Measurements from ENCODE around the gene STARD10.

STARD10 gene

GRCh38 chr11:72787216-72788104 lies 6.4 kb downstream of the STARD10 start:
- H3K4me1 Mint-ChIP-seq: peaks cover 19% of the 10 kb centered on the region

GRCh38 chr11:72786305-72787215 lies 7.3 kb downstream of the STARD10 start:
- no peak overlapping the region for H3K27ac Mint-ChIP-seq
- no peak overlapping the region for H3K4me3 Mint-ChIP-seq
- no peaks in the 10 kb centered on the region for H3K9me3 Mint-ChIP-seq
- DNase-seq: no peak
- H3K36me3 Mint-ChIP-seq: no peaks in the 10 kb centered on the region
- peaks cover 23% of the 10 kb centered on the region for H3K4me1 Mint-ChIP-seq
- peaks cover 26% of the 10 kb centered on the region for H3K27me3 Mint-ChIP-seq
- CTCF ChIA-PET: interaction anchor here (0.6 to 1.4 kb wide), 3 partner anchors 37 to 63 kb away, joined by 3 to 4 read pairs (median 4); no protein-coding TSS in a partner anchor

More at GRCh38 chr11:72787216-72788104, 6.4 kb downstream of the STARD10 start:
- no peak for DNase-seq
- Mint-ChIP-seq H3K9me3 (no peaks in the 10 kb centered on the region), H3K4me3 (no peak overlapping the region), H3K27me3 (peaks cover 19% of the 10 kb centered on the region), H3K36me3 (no peaks in the 10 kb centered on the region), H3K27ac (no peak overlapping the region)
- CTCF ChIA-PET: interaction anchor here (1.1 to 3.5 kb wide), 3 partner anchors 62 to 64 kb away, joined by 4 to 20 read pairs (median 4); no protein-coding TSS in a partner anchor

- CTCF ChIA-PET: no interaction called here
- DNase-seq: no peak
- Mint-ChIP-seq H3K9me3 (no peaks in the 10 kb centered on the region), H3K27me3 (peaks cover 42% of the 10 kb centered on the region), H3K4me1 (peaks cover 23% of the 10 kb centered on the region), H3K27ac (no peak overlapping the region), H3K4me3 (no peak overlapping the region), H3K36me3 (no peaks in the 10 kb centered on the region)
Measured at GRCh38 chr11:72784662-72785061, 9.2 kb downstream of the STARD10 start.

GRCh38 chr11:72783144-72783905 lies 10.5 kb downstream of the STARD10 start:
- Mint-ChIP-seq H3K4me1 (peaks cover 23% of the 10 kb centered on the region), H3K4me3 (peak overlapping the region; percentile 73), H3K27me3 (peaks cover 55% of the 10 kb centered on the region), H3K9me3 (no peaks in the 10 kb centered on the region), H3K27ac (no peak overlapping the region), H3K36me3 (no peaks in the 10 kb centered on the region)
- CTCF ChIA-PET: interaction anchor here (1.2 to 3.5 kb wide), 5 partner anchors 9 to 58 kb away, joined by 3 to 14 read pairs (median 6); partner anchors contain the start of gene STARD10
- DNase-seq: no peak

- no peak overlapping the region for H3K27ac Mint-ChIP-seq
- peak overlapping the region; percentile 73 for H3K4me3 Mint-ChIP-seq
- DNase-seq: no peak
- no peaks in the 10 kb centered on the region for H3K36me3 Mint-ChIP-seq
- no peaks in the 10 kb centered on the region for H3K9me3 Mint-ChIP-seq
- CTCF ChIA-PET: interaction anchor here (1.2 to 3.5 kb wide), 6 partner anchors 10 to 395 kb away, joined by 3 to 14 read pairs (median 5); partner anchors contain the start of gene STARD10
- H3K27me3 Mint-ChIP-seq: peaks cover 59% of the 10 kb centered on the region
- H3K4me1 Mint-ChIP-seq: peaks cover 13% of the 10 kb centered on the region
Measured at GRCh38 chr11:72782081-72782920, 11.5 kb downstream of the STARD10 start.

- CTCF ChIA-PET: interaction anchor here (1.4 to 3.5 kb wide), 4 partner anchors 11 to 396 kb away, joined by 4 to 14 read pairs (median 7); no protein-coding TSS in a partner anchor
- Mint-ChIP-seq H3K27ac (no peak overlapping the region), H3K9me3 (no peaks in the 10 kb centered on the region), H3K27me3 (peaks cover 59% of the 10 kb centered on the region), H3K4me3 (peak overlapping the region; percentile 73), H3K36me3 (no peaks in the 10 kb centered on the region), H3K4me1 (peaks cover 11% of the 10 kb centered on the region)
- peak; percentile 68 for DNase-seq
Measured at GRCh38 chr11:72781313-72782080, 12.3 kb downstream of the STARD10 start.

GRCh38 chr11:72781063-72781312 lies 12.9 kb downstream of the STARD10 start:
- no peaks in the 10 kb centered on the region for H3K9me3 Mint-ChIP-seq
- DNase-seq: no peak
- H3K27me3 Mint-ChIP-seq: peaks cover 59% of the 10 kb centered on the region
- CTCF ChIA-PET: interaction anchor here (1.6 to 3.5 kb wide), 2 partner anchors 56 to 396 kb away, joined by 4 to 14 read pairs; no protein-coding TSS in a partner anchor
- H3K36me3 Mint-ChIP-seq: no peaks in the 10 kb centered on the region
- peaks cover 11% of the 10 kb centered on the region for H3K4me1 Mint-ChIP-seq
- peak overlapping the region; percentile 65 for H3K4me3 Mint-ChIP-seq
- no peak overlapping the region for H3K27ac Mint-ChIP-seq

GRCh38 chr11:72780296-72781062 lies 13.4 kb downstream of the STARD10 start:
- H3K4me1 Mint-ChIP-seq: peaks cover 11% of the 10 kb centered on the region
- H3K9me3 Mint-ChIP-seq: no peaks in the 10 kb centered on the region
- peak overlapping the region; percentile 65 for H3K4me3 Mint-ChIP-seq
- DNase-seq: no peak
- H3K36me3 Mint-ChIP-seq: no peaks in the 10 kb centered on the region
- H3K27ac Mint-ChIP-seq: no peak overlapping the region
- H3K27me3 Mint-ChIP-seq: peaks cover 59% of the 10 kb centered on the region
- CTCF ChIA-PET: interaction anchor here (0.8 to 3.5 kb wide), 2 partner anchors 55 kb away, joined by 4 to 14 read pairs; no protein-coding TSS in a partner anchor

GRCh38 chr11:72779495-72780128 lies 14.2 kb downstream of the STARD10 start:
- H3K9me3 Mint-ChIP-seq: no peaks in the 10 kb centered on the region
- peak overlapping the region; percentile 1 for H3K4me3 Mint-ChIP-seq
- DNase-seq: no peak
- peaks cover 11% of the 10 kb centered on the region for H3K4me1 Mint-ChIP-seq
- H3K27ac Mint-ChIP-seq: no peak overlapping the region
- H3K36me3 Mint-ChIP-seq: no peaks in the 10 kb centered on the region
- peaks cover 55% of the 10 kb centered on the region for H3K27me3 Mint-ChIP-seq
- CTCF ChIA-PET: interaction anchor here (0.8 to 1.1 kb wide), 3 partner anchors 13 to 55 kb away, joined by 3 to 4 read pairs (median 4); no protein-coding TSS in a partner anchor

- DNase-seq: no peak
- CTCF ChIA-PET: interaction anchor here (0.9 to 1.1 kb wide), 2 partner anchors 14 to 54 kb away, joined by 3 to 4 read pairs; no protein-coding TSS in a partner anchor
- Mint-ChIP-seq H3K36me3 (no peaks in the 10 kb centered on the region), H3K9me3 (no peaks in the 10 kb centered on the region), H3K4me1 (peaks cover 11% of the 10 kb centered on the region), H3K4me3 (no peak overlapping the region), H3K27ac (no peak overlapping the region), H3K27me3 (peaks cover 52% of the 10 kb centered on the region)
Measured at GRCh38 chr11:72778535-72779494, 15.0 kb downstream of the STARD10 start.
